RWPE2 (cell line): ENCODE data around the gene OSBPL2.
A peak's percentile ranks its signal among the peaks of the same experiment; 100 is the strongest.

Source experiments
- ATAC-seq: fragments of 200-7000 bp; cut with Tn5 transposase; 3 replicates; pipeline ENCODE4 v1.9.1; 2021; ENCODE audit warnings: low read depth
- DNase-seq: peaks from one replicate; pipeline ENCODE4 v3.0.0-alpha.2; 2020; ENCODE audit warnings: low spot score
- H3K27ac ChIP-seq: fragments of 450-650 bp; 2 replicates; pipeline ENCODE4 v1.5.1; 2017; ENCODE audit warnings: mild to moderate bottlenecking; ENCODE audit not compliant: poor library complexity, severe bottlenecking
- H3K27me3 ChIP-seq: fragments of 250-450 bp; sonication (Bioruptor Pico); 2 replicates; pipeline ENCODE4 v1.5.1; 2021; ENCODE audit warnings: mild to moderate bottlenecking, moderate library complexity; ENCODE audit not compliant: insufficient read depth, poor library complexity, severe bottlenecking
- H3K36me3 ChIP-seq: fragments of 250-450 bp; sonication (Bioruptor Pico); 2 replicates; pipeline ENCODE4 v1.5.1; 2020; ENCODE audit warnings: low read depth, mild to moderate bottlenecking, moderate library complexity
- H3K4me1 ChIP-seq: fragments of 250-450 bp; sonication (Bioruptor Pico); 2 replicates; pipeline ENCODE4 v1.5.1; 2021; ENCODE audit warnings: mild to moderate bottlenecking, moderate library complexity; ENCODE audit not compliant: insufficient read depth, poor library complexity, severe bottlenecking
- H3K4me3 ChIP-seq: fragments of 250-450 bp; sonication (Bioruptor Pico); 2 replicates; pipeline ENCODE4 v1.5.1; 2021; ENCODE audit warnings: mild to moderate bottlenecking, moderate library complexity; ENCODE audit not compliant: severe bottlenecking
- H3K9me3 ChIP-seq: fragments of 250-450 bp; sonication (Bioruptor Pico); 2 replicates; pipeline ENCODE4 v1.5.1; 2021; ENCODE audit warnings: mild to moderate bottlenecking, moderate library complexity; ENCODE audit not compliant: severe bottlenecking
- CTCF ChIP-seq: fragments of 450-650 bp; IDR thresholded peaks from one replicate; pipeline ENCODE4 v1.5.1; 2017; ENCODE audit warnings: mild to moderate bottlenecking, moderate library complexity; ENCODE audit not compliant: poor library complexity, severe bottlenecking

Gene OSBPL2

GRCh38 chr20:62336329-62336728, 98.0 kb downstream of the OSBPL2 start:
- no peaks in the 10 kb centered on the region for H3K27me3 ChIP-seq
- ATAC-seq: peak; percentile 4; the same call in 2 of the 3 replicates
- H3K36me3 ChIP-seq: peaks cover 98% of the 10 kb centered on the region

GRCh38 chr20:62336775-62337557, 98.6 kb downstream of the OSBPL2 start:
- Histone ChIP-seq H3K4me3 (no peak overlapping the region), H3K27me3 (no peaks in the 10 kb centered on the region), H3K27ac (no peak overlapping the region), H3K9me3 (no peaks in the 10 kb centered on the region), H3K4me1 (no peaks in the 10 kb centered on the region), H3K36me3 (peaks cover 98% of the 10 kb centered on the region)
- ATAC-seq: no peak; the same call in 2 of the 3 replicates
- no peak for TF ChIP-seq CTCF
- DNase-seq: peak; percentile 87

More at GRCh38 chr20:62336329-62336728, 98.0 kb downstream of the OSBPL2 start:
- Histone ChIP-seq H3K9me3 (no peaks in the 10 kb centered on the region), H3K27ac (no peak overlapping the region), H3K4me1 (no peaks in the 10 kb centered on the region), H3K4me3 (no peak overlapping the region)
- no peak for TF ChIP-seq CTCF
- DNase-seq: no peak

- no peak for TF ChIP-seq CTCF
- Histone ChIP-seq H3K4me1 (no peaks in the 10 kb centered on the region), H3K27ac (no peak overlapping the region), H3K4me3 (no peak overlapping the region), H3K9me3 (no peaks in the 10 kb centered on the region), H3K27me3 (no peaks in the 10 kb centered on the region), H3K36me3 (peaks cover 98% of the 10 kb centered on the region)
- DNase-seq (peak; percentile 86), ATAC-seq (no peak; the same call in 2 of the 3 replicates)
Observed at GRCh38 chr20:62337558-62338293, 99.4 kb downstream of the OSBPL2 start.

GRCh38 chr20:62338294-62338620, 99.9 kb downstream of the OSBPL2 start:
- Histone ChIP-seq H3K27me3 (no peaks in the 10 kb centered on the region), H3K36me3 (peaks cover 98% of the 10 kb centered on the region), H3K4me1 (no peaks in the 10 kb centered on the region), H3K4me3 (no peak overlapping the region), H3K9me3 (no peaks in the 10 kb centered on the region), H3K27ac (no peak overlapping the region)
- ATAC-seq (no peak), DNase-seq (peak; percentile 83)
- TF ChIP-seq CTCF: no peak
